Adrenal gland (tissue), 12 donors: ENCODE results near the gene IMPG2. TPM values are rescaled to one million over a fixed set of nuclear protein-coding genes. Genes with fewer than 3 reads are reported as not detected.

Source experiments
- DNase-seq, 7 donors: peaks; one replicate each; pipeline ENCODE4 v3.0.0-alpha.2; 2019 to 2020
- H3K27ac ChIP-seq, 5 donors: fragments of 200-600 bp; sonication (generic) in 4 of 5; 1 replicate in 3 of 5; 2 replicates in 2 of 5; pipeline versions ENCODE4 v1.5.1 to v1.8.0; 2016 to 2020; ENCODE audit warnings: mild to moderate bottlenecking in 1 of 5
- H3K27me3 ChIP-seq: fragments of 200-600 bp; 2 replicates; pipeline ENCODE4 v1.8.0; 2021
- H3K36me3 ChIP-seq, 2 donors: fragments of 200-600 bp; replicated peaks in 1 of 2; 1 replicate in 1 of 2; 2 replicates in 1 of 2; pipeline versions ENCODE4 v1.5.1 to v1.8.0; 2018 to 2022
- H3K4me1 ChIP-seq, 2 donors: fragments of 200-600 bp; replicated peaks in 1 of 2; 1 replicate in 1 of 2; 2 replicates in 1 of 2; pipeline versions ENCODE4 v1.5.1 to v1.8.0; 2018 to 2021
- H3K4me3 ChIP-seq, 4 donors: fragments of 200-600 bp; sonication (generic) in 3 of 4; one replicate each; pipeline ENCODE4 v1.5.1; 2016 to 2018
- H3K9me3 ChIP-seq, 3 donors: fragments of 200-600 bp; sonication (generic) in 1 of 3; replicated peaks in 1 of 3; 1 replicate in 2 of 3; 2 replicates in 1 of 3; pipeline versions ENCODE4 v1.5.1 to v1.8.0; 2016 to 2021
- POLR2A ChIP-seq, 2 donors: fragments of 450-650 bp; IDR thresholded peaks; one replicate each; pipeline ENCODE4 v1.6.1; 2017; ENCODE audit warnings: antibody characterized with exemption in 2 of 2, mild to moderate bottlenecking in 2 of 2, moderate library complexity in 1 of 2
- WGBS, 4 donors: extraction: QIAGEN DNeasy Blood & Tissue Kit in 2 of 4; methylation state at CpG; one replicate each; pipeline versions ENCODE4 v1.1.5 to v1.1.7; 2013 to 2017; 5-methylcytosine and 5-hydroxymethylcytosine counted together
- intact Hi-C, 2 donors: fragments of 100-400 bp; cut with DNase I; formaldehyde crosslinking; loops; one replicate each; pipeline versions ENCODE4 v1.14.1 to v1.15.0; 2022 to 2023
- polyA plus RNA-seq, 3 donors: library from polyadenylated mRNA; stranded (reverse); fragments of 200-250 nt in 2 of 3; fragments of 350-450 nt in 1 of 3; fragmentation: Illumina TruSeq in 1 of 3; extraction: RNeasy Lipid Tissue Mini Kit (QIAGEN cat#74804) in 1 of 3; gene quantifications; one replicate each; pipeline ENCODE4 v1.2.3, GENCODE V29; 2013 to 2014
- total RNA-seq, 9 donors: library from RNA; depleted of rRNA in 4 of 9; stranded (reverse); fragments of >200 nt in 4 of 9; fragments of 120-200 nt in 1 of 9; fragmentation: NEBNext Ultra II Directional in 1 of 9; extraction: Animal tissue kit (Norgen Biotek cat#: 25700) in 1 of 9; gene quantifications; one replicate each; pipeline versions ENCODE4 v1.1.0 to v1.2.4, GENCODE V29; 2013 to 2023
- TF ChIP-seq, protein P1 (sequence below), 6 experiments: fragments of 450-650 bp in 4 of 6; fragments of 200-600 bp in 2 of 6; sonication (generic) in 1 of 6; IDR thresholded peaks; 1 replicate in 5 of 6; 2 replicates in 1 of 6; pipeline versions ENCODE4 v1.5.1 to v1.8.0; 2016 to 2021; ENCODE audit warnings: antibody characterized with exemption in 6 of 6, mild to moderate bottlenecking in 2 of 6, moderate library complexity in 1 of 6
- donor health status: healthy with polysubstance abuse.
- donor health status: Bipolar disorder and iron deficiency.
- donor health status: DM: yes; HTN: yes; CAD: no.
- donor health status: DM: no; HTN: no; CAD: no.
- donor health status: DM: no; HTN: no; CAD: no.
- donor health status: DM: yes; HTN: yes; CAD: no.

IMPG2 gene
- total and polyA plus RNA-seq, 12 donors, result 0.06 to 1.3 (median 0.21) TPM

GRCh38 chr3:101230618-101231017 lies 89.8 kb downstream of the IMPG2 start:
- intact Hi-C loops, result no loop called here
- no peak overlapping the region for H3K27ac ChIP-seq

GRCh38 chr3:101229681-101230080 lies 90.7 kb downstream of the IMPG2 start:
- peak in 1 of 7 donors; percentile 16 for DNase-seq
- 69 to 76% (median 69%) methylated on average over 4 of the region's 4 CpGs for WGBS, 4 donors
- Histone ChIP-seq H3K4me1 (no peaks in the 10 kb centered on the region), H3K9me3 (no peaks in the 10 kb centered on the region), H3K36me3 (no peaks in the 10 kb centered on the region), H3K27me3 (no peaks in the 10 kb centered on the region), H3K27ac (no peak overlapping the region), H3K4me3 (no peak overlapping the region)
- no peak for TF ChIP-seq POLR2A (IDR thresholded peaks at IDR 0.05)
- TF ChIP-seq, protein P1, sequence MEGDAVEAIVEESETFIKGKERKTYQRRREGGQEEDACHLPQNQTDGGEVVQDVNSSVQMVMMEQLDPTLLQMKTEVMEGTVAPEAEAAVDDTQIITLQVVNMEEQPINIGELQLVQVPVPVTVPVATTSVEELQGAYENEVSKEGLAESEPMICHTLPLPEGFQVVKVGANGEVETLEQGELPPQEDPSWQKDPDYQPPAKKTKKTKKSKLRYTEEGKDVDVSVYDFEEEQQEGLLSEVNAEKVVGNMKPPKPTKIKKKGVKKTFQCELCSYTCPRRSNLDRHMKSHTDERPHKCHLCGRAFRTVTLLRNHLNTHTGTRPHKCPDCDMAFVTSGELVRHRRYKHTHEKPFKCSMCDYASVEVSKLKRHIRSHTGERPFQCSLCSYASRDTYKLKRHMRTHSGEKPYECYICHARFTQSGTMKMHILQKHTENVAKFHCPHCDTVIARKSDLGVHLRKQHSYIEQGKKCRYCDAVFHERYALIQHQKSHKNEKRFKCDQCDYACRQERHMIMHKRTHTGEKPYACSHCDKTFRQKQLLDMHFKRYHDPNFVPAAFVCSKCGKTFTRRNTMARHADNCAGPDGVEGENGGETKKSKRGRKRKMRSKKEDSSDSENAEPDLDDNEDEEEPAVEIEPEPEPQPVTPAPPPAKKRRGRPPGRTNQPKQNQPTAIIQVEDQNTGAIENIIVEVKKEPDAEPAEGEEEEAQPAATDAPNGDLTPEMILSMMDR (IDR thresholded peaks at IDR 0.05), result peak in 3 of 6 experiments; percentile 21 to 41 (median 31)
- intact Hi-C loops, result no loop called here

More at GRCh38 chr3:101230618-101231017, 89.8 kb downstream of the IMPG2 start:
- Histone ChIP-seq H3K9me3 (no peaks in the 10 kb centered on the region), H3K4me3 (no peak overlapping the region), H3K4me1 (no peaks in the 10 kb centered on the region), H3K27me3 (no peaks in the 10 kb centered on the region), H3K36me3 (no peaks in the 10 kb centered on the region)
- TF ChIP-seq, protein P1 (IDR thresholded peaks at IDR 0.05), result no peak
- TF ChIP-seq POLR2A (IDR thresholded peaks at IDR 0.05), result no peak
- no peak for DNase-seq

DNA sequence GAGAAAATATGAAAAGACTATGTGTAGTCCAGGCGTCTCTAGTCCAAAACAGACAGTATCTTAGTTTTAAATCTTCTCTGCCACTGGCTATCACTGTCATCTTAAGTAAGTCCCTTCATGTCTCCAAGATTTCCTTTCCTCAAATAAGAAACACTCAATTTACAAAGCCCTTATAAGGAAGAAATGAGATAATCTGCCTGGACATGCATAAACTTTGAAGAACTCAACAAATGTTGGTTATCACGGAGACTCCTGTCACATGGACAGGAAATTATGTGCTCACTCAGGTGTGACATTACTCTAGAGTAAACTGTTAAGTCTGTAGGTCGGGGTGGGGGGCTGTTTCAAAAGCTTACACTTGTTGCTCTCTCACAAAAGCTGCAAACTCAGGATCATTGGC lies 91.9 kb downstream of the IMPG2 start:
- H3K4me3 ChIP-seq, result no peak overlapping the region
- no peaks in the 10 kb centered on the region for H3K27me3 ChIP-seq
- WGBS, 4 donors, result 71 to 82% (median 74%) methylated on average over 3 of the region's 3 CpGs
- no peak for TF ChIP-seq POLR2A (IDR thresholded peaks at IDR 0.05)
- TF ChIP-seq, protein P1 (IDR thresholded peaks at IDR 0.05), result no peak
- intact Hi-C loops, result no loop called here
- no peaks in the 10 kb centered on the region for H3K36me3 ChIP-seq
- no peaks in the 10 kb centered on the region for H3K4me1 ChIP-seq
- H3K27ac ChIP-seq, result no peak overlapping the region
- no peak for DNase-seq
- no peaks in the 10 kb centered on the region for H3K9me3 ChIP-seq

DNA sequence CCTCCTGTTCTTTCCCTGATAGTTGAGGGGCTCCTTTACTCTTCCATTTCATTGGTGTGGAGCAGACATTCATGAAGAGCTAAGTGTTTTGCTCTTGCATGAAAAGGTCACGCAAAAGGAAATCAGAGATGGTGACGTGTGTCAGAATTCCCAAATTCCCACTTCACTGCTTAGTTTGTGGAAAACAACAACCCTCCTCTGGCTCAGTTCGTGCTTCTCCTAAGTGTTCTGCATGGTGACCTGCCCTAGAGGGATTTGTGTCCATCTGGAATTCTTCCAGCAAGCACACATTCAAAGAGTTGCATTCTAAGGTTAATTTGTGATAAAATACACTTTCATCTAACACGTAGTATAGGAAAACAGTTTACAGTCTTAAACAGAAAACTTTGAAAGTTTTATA lies 95.6 kb downstream of the IMPG2 start:
- Histone ChIP-seq H3K27ac (no peak overlapping the region), H3K36me3 (no peaks in the 10 kb centered on the region), H3K4me1 (no peaks in the 10 kb centered on the region), H3K4me3 (no peak overlapping the region), H3K27me3 (no peaks in the 10 kb centered on the region), H3K9me3 (no peaks in the 10 kb centered on the region)
- intact Hi-C loops, result no loop called here
- 77 to 84% (median 80%) methylated on average over 4 of the region's 4 CpGs for WGBS, 4 donors
- DNase-seq, result no peak
- TF ChIP-seq, protein P1 (IDR thresholded peaks at IDR 0.05), result no peak
- no peak for TF ChIP-seq POLR2A (IDR thresholded peaks at IDR 0.05)
